Neural cell (in vitro differentiated cells): Measurements from ENCODE around the gene GTF3A. TPM values are rescaled to one million over a fixed set of nuclear protein-coding genes. Genes with fewer than 3 reads are reported as not detected.

Experiments
- H2AFZ ChIP-seq: fragments of 200-600, 300-800 bp; sonication (generic), shearing (Covaris generic); 2 replicates; pipeline ENCODE4 v1.6.0; 2014; ENCODE audit warnings: low read depth, mild to moderate bottlenecking, antibody characterized with exemption, low read length, moderate library complexity
- H3F3A ChIP-seq: fragments of 200-600 bp; shearing (Covaris generic); 2 replicates; pipeline ENCODE4 v1.6.1; 2016; ENCODE audit warnings: mild to moderate bottlenecking, moderate library complexity, mixed read lengths, antibody characterized with exemption, low read length; ENCODE audit not compliant: insufficient read depth, poor library complexity, severe bottlenecking
- H3K27ac ChIP-seq: fragments of 200-600, 300-800 bp; sonication (generic), shearing (Covaris generic); 2 replicates; pipeline ENCODE4 v1.5.1; 2014; ENCODE audit warnings: mild to moderate bottlenecking, low read length, moderate library complexity
- H3K27me3 ChIP-seq: fragments of 300-800, 200-600 bp; sonication (generic), shearing (Covaris generic); 2 replicates; pipeline ENCODE4 v1.6.0; 2014; ENCODE audit warnings: mild to moderate bottlenecking, low read depth, low read length, moderate library complexity; ENCODE audit not compliant: insufficient read depth
- H3K36me3 ChIP-seq: fragments of 300-800, 200-600 bp; sonication (generic), shearing (Covaris generic); 2 replicates; pipeline ENCODE4 v1.5.1; 2014; ENCODE audit warnings: mild to moderate bottlenecking, antibody characterized with exemption, low read length, moderate library complexity; ENCODE audit not compliant: insufficient read depth
- H3K4me2 ChIP-seq: fragments of 300-800, 200-600 bp; sonication (generic), shearing (Covaris generic); 2 replicates; pipeline ENCODE4 v1.6.0; 2014; ENCODE audit warnings: mild to moderate bottlenecking, low read length
- H3K4me3 ChIP-seq: fragments of 300-800, 200-600 bp; sonication (generic), shearing (Covaris generic); 2 replicates; pipeline ENCODE4 v1.5.1; 2014; ENCODE audit warnings: mild to moderate bottlenecking, low read length, moderate library complexity
- H3K79me2 ChIP-seq: fragments of 200-600 bp; shearing (Covaris generic); replicated peaks from 2 replicates; pipeline ENCODE4 v1.6.0; 2014; ENCODE audit warnings: mild to moderate bottlenecking, low read length, moderate library complexity; ENCODE audit not compliant: insufficient read depth
- H3K9ac ChIP-seq: fragments of 300-800, 200-600 bp; sonication (generic), shearing (Covaris generic); 2 replicates; pipeline ENCODE4 v1.6.1; 2016; ENCODE audit warnings: mild to moderate bottlenecking, low read length, mixed read lengths
- H3K9me2 ChIP-seq: fragments of 200-600 bp; shearing (Covaris generic); 2 replicates; pipeline ENCODE4 v1.6.1; 2016; ENCODE audit warnings: mild to moderate bottlenecking, low read length, mixed read lengths; ENCODE audit not compliant: insufficient read depth
- H3K9me3 ChIP-seq: fragments of 200-600, 300-800 bp; sonication (generic), shearing (Covaris generic); 2 replicates; pipeline ENCODE4 v1.6.1; 2016; ENCODE audit warnings: mild to moderate bottlenecking, mixed run types, low read length, moderate library complexity, mixed read lengths
- H4K20me1 ChIP-seq: fragments of 200-600 bp; shearing (Covaris generic); 2 replicates; pipeline ENCODE4 v1.6.1; 2016; ENCODE audit warnings: mild to moderate bottlenecking, mixed run types; ENCODE audit not compliant: insufficient read depth
- CTCF ChIP-seq: fragments of 450-650 bp; IDR thresholded peaks from 2 replicates; pipeline ENCODE4 v1.5.1; 2014; ENCODE audit warnings: antibody characterized with exemption, mild to moderate bottlenecking, moderate library complexity; ENCODE audit not compliant: poor library complexity, severe bottlenecking
- EP300 ChIP-seq: fragments of 450-650 bp; conservative IDR thresholded peaks from 2 replicates; pipeline ENCODE4 v1.6.1; 2014; ENCODE audit warnings: antibody characterized with exemption, mild to moderate bottlenecking, moderate library complexity; ENCODE audit not compliant: poor library complexity, severe bottlenecking
- EZH2 ChIP-seq: fragments of 200-600, 300-800 bp; shearing (Covaris generic), sonication (generic); IDR thresholded peaks from 2 replicates; pipeline ENCODE4 v1.6.1; 2014; ENCODE audit warnings: antibody characterized with exemption, low read length, borderline replicate concordance, mild to moderate bottlenecking; ENCODE audit not compliant: insufficient read depth, poor library complexity, severe bottlenecking
- MXI1 ChIP-seq: fragments of 450-650 bp; conservative IDR thresholded peaks from 2 replicates; pipeline ENCODE4 v1.6.1; 2014; ENCODE audit warnings: antibody characterized with exemption, mild to moderate bottlenecking; ENCODE audit not compliant: poor library complexity, severe bottlenecking
- POLR2AphosphoS5 ChIP-seq: IDR thresholded peaks from 2 replicates; pipeline ENCODE4 v1.6.1; 2012
- RAD21 ChIP-seq: fragments of 450-650 bp; conservative IDR thresholded peaks from 2 replicates; pipeline ENCODE4 v1.6.1; 2014; ENCODE audit warnings: antibody characterized with exemption, mild to moderate bottlenecking, moderate library complexity
- REST ChIP-seq: IDR thresholded peaks from 2 replicates; pipeline ENCODE4 v1.6.1; 2012; ENCODE audit warnings: borderline replicate concordance
- SMC3 ChIP-seq: fragments of 450-650 bp; conservative IDR thresholded peaks from 2 replicates; pipeline ENCODE4 v1.6.1; 2014; ENCODE audit warnings: antibody characterized with exemption, mild to moderate bottlenecking, moderate library complexity; ENCODE audit not compliant: poor library complexity
- TAF1 ChIP-seq: IDR thresholded peaks from 2 replicates; pipeline ENCODE4 v1.6.1; 2012; ENCODE audit warnings: low read depth
- polyA plus RNA-seq: library from polyadenylated mRNA; depleted of rRNA; stranded (reverse); fragments of >200 nt; gene quantifications from 2 replicates; pipeline ENCODE4 v1.2.3, GENCODE V29; 2014

The GTF3A gene
- polyA plus RNA-seq, 1 donor from 2014 or later, result 104 TPM

GRCh38 chr13:27472941-27473340 lies 48.5 kb downstream of the GTF3A start:
- Histone ChIP-seq H3K4me3 (no peak overlapping the region), H3K79me2 (no peaks in the 10 kb centered on the region), H3K9me3 (no peaks in the 10 kb centered on the region), H3K9ac (no peak overlapping the region), H3K27me3 (no peaks in the 10 kb centered on the region), H4K20me1 (no peaks in the 10 kb centered on the region), H3K36me3 (no peaks in the 10 kb centered on the region), H3F3A (no peaks in the 10 kb centered on the region), H3K27ac (no peak overlapping the region), H3K9me2 (no peaks in the 10 kb centered on the region), H3K4me2 (no peak overlapping the region), H2AFZ (no peak overlapping the region)
- TF ChIP-seq POLR2AphosphoS5, result no peak
- no peak for TF ChIP-seq RAD21
- no peak for TF ChIP-seq REST
- no peak for TF ChIP-seq TAF1

- Histone ChIP-seq H4K20me1 (no peaks in the 10 kb centered on the region), H3F3A (no peaks in the 10 kb centered on the region), H2AFZ (no peak overlapping the region), H3K79me2 (no peaks in the 10 kb centered on the region), H3K27ac (no peak overlapping the region), H3K9me3 (no peaks in the 10 kb centered on the region), H3K27me3 (no peaks in the 10 kb centered on the region), H3K4me2 (no peak overlapping the region), H3K9me2 (no peaks in the 10 kb centered on the region), H3K4me3 (no peak overlapping the region), H3K9ac (no peak overlapping the region), H3K36me3 (no peaks in the 10 kb centered on the region)
- no peak for TF ChIP-seq CTCF
- TF ChIP-seq MXI1, result no peak
- TF ChIP-seq REST, result no peak
- TF ChIP-seq POLR2AphosphoS5, result no peak
- TF ChIP-seq EZH2, result no peak
- no peak for TF ChIP-seq RAD21
- TF ChIP-seq TAF1, result no peak
- no peak for TF ChIP-seq EP300
- no peak for TF ChIP-seq SMC3
Observed at GRCh38 chr13:27474751-27475268, 50.4 kb downstream of the GTF3A start.
